NCI-H1694 (cell line): ENCODE data around the gene DENND4B.
"Not testable (repeated sequence)": the region's sequence is repeated elsewhere in the genome, so short reads cannot be mapped to it uniquely, and the experiment has no call there.

Source experiments
- DNase-seq: peaks from one replicate; lab custom pipeline; 2025; lab: John Stamatoyannopoulos, UW

DENND4B gene

GRCh38 chr1:153928791-153929341 lies 17.7 kb downstream of the DENND4B start:
- DNase-seq = no peak

- DNase-seq = no peak
These were observed 18.3 kb downstream of the DENND4B start for GRCh38 chr1:153928245-153928644.

GRCh38 chr1:153926405-153926804 lies 20.1 kb downstream of the DENND4B start:
- DNase-seq = no peak

GRCh38 chr1:153922972-153923925 lies 23.3 kb downstream of the DENND4B start, which contains the start of gene GATAD2B:
GATAD2B (minus strand) TSS chr1:153922972; CDS start chr1:153828347, 94,625 bp downstream.
- peak; percentile 100 for DNase-seq

GRCh38 chr1:153922076-153922971 lies 24.2 kb downstream of the DENND4B start:
- no peak for DNase-seq

- no peak for DNase-seq
These were observed 24.8 kb downstream of the DENND4B start for GRCh38 chr1:153921803-153922075.

GRCh38 chr1:153921080-153921802 lies 25.3 kb downstream of the DENND4B start:
- no peak for DNase-seq

- no peak for DNase-seq
These were observed 26.4 kb downstream of the DENND4B start for GRCh38 chr1:153919876-153920852.

GRCh38 chr1:153916297-153916696 lies 30.2 kb downstream of the DENND4B start:
- DNase-seq = no peak

- no peak for DNase-seq
These were observed 34.2 kb downstream of the DENND4B start for GRCh38 chr1:153912349-153912748.

- not testable (repeated sequence) for DNase-seq
These were observed 36.0 kb downstream of the DENND4B start for GRCh38 chr1:153910560-153910959.

GRCh38 chr1:153908071-153908470 lies 38.4 kb downstream of the DENND4B start:
- no peak for DNase-seq

GRCh38 chr1:153907134-153907533 lies 39.4 kb downstream of the DENND4B start:
- DNase-seq = no peak

GRCh38 chr1:153906396-153906795 lies 40.1 kb downstream of the DENND4B start:
- no peak for DNase-seq

- DNase-seq = not testable (repeated sequence)
These were observed 40.6 kb downstream of the DENND4B start for GRCh38 chr1:153905908-153906307.

- no peak for DNase-seq
These were observed 42.6 kb downstream of the DENND4B start for GRCh38 chr1:153903841-153904455.

- no peak for DNase-seq
These were observed 47.0 kb downstream of the DENND4B start for GRCh38 chr1:153899509-153899908.

- DNase-seq = not testable (repeated sequence)
These were observed 50.7 kb downstream of the DENND4B start for GRCh38 chr1:153895866-153896265.

GRCh38 chr1:153891042-153891441 lies 55.5 kb downstream of the DENND4B start:
- DNase-seq = not testable (repeated sequence)

- no peak for DNase-seq
These were observed 58.0 kb downstream of the DENND4B start for GRCh38 chr1:153888533-153888932.
